Muscle of leg (tissue), 11 donors: ENCODE data around the gene STIL. TPM values are rescaled to one million over a fixed set of nuclear protein-coding genes. Genes with fewer than 3 reads are reported as not detected.

Source experiments
- DNase-seq: peaks from one replicate; pipeline ENCODE4 v3.0.0; 2013
- H3K27ac ChIP-seq: one replicate; pipeline ENCODE4 v1.5.1; 2013; ENCODE audit warnings: mild to moderate bottlenecking, low read length, control low read depth
- H3K27me3 ChIP-seq: one replicate; pipeline ENCODE4 v1.6.1; 2013; ENCODE audit warnings: low read length; ENCODE audit not compliant: control insufficient read depth, insufficient read depth
- H3K36me3 ChIP-seq: one replicate; pipeline ENCODE4 v1.6.1; 2013; ENCODE audit warnings: low read length; ENCODE audit not compliant: control insufficient read depth, insufficient read depth
- H3K4me1 ChIP-seq: one replicate; pipeline ENCODE4 v1.6.1; 2013; ENCODE audit warnings: low read length; ENCODE audit not compliant: control insufficient read depth, insufficient read depth
- H3K4me3 ChIP-seq: one replicate; pipeline ENCODE4 v1.5.1; 2013; ENCODE audit warnings: low read length, control low read depth
- H3K9me3 ChIP-seq: replicated peaks from 2 replicates; pipeline ENCODE4 v1.6.1; 2013; ENCODE audit warnings: low read depth, low read length; ENCODE audit not compliant: control insufficient read depth
- WGBS: methylation state at CpG from one replicate; pipeline ENCODE4 v1.1.5; 2013; ENCODE audit warnings: missing lambda C conversion rate; ENCODE audit not compliant: insufficient coverage; 5-methylcytosine and 5-hydroxymethylcytosine counted together
- polyA plus RNA-seq, 8 donors: library from polyadenylated mRNA; unstranded; fragments of 120-200 nt; gene quantifications; one replicate each; pipeline versions ENCODE4 v1.2.1 to v1.2.3, GENCODE V29; 2013; ENCODE audit warnings: inconsistent platforms in 1 of 8, low replicate concordance in 1 of 8; ENCODE audit not compliant: insufficient read length in 8 of 8, insufficient read depth in 1 of 8
- total RNA-seq: library from RNA; stranded (reverse); fragments of 120-200 nt; gene quantifications from one replicate; pipeline ENCODE4 v1.2.4, GENCODE V29; 2013

Gene STIL
- total and polyA plus RNA-seq, 9 donors = 3.6 to 6.0 (median 4.8) TPM

GRCh38 chr1:47223174-47223920 is 90.6 kb downstream of the STIL start:
- 27% methylated on average over 6 of the region's 10 CpGs for WGBS

DNA sequence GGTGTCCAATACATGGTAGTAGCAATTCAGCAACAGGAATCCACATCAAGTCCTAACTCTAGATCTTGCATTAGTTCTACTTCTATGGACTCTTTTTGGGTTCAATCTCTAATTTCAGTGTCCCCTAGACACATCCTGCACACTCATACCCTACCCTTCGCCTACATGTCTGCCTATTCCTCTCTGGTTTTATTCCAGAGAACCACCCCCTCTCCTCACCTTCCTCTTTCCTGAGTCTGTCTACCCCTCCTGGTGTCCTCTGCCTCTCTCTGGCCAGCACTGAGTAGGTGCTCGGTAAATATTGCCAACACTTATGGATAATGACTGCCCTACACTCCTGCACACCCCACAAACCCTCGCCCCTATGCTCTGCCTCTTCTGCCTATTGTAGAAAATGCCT is 91.5 kb downstream of the STIL start:
- Histone ChIP-seq H3K36me3 (no peaks in the 10 kb centered on the region), H3K9me3 (no peaks in the 10 kb centered on the region), H3K27ac (no peak overlapping the region), H3K4me3 (no peak overlapping the region), H3K27me3 (peaks cover 62% of the 10 kb centered on the region), H3K4me1 (peaks cover 16% of the 10 kb centered on the region)
- WGBS = 79% methylated on average over 3 of the region's 3 CpGs
- no peak for DNase-seq

More at GRCh38 chr1:47223174-47223920, 90.6 kb downstream of the STIL start:
- peaks cover 16% of the 10 kb centered on the region for H3K4me1 ChIP-seq
- H3K9me3 ChIP-seq = no peaks in the 10 kb centered on the region
- no peak overlapping the region for H3K27ac ChIP-seq
- no peak for DNase-seq
- H3K36me3 ChIP-seq = no peaks in the 10 kb centered on the region
- H3K27me3 ChIP-seq = peaks cover 70% of the 10 kb centered on the region
- H3K4me3 ChIP-seq = no peak overlapping the region

DNA sequence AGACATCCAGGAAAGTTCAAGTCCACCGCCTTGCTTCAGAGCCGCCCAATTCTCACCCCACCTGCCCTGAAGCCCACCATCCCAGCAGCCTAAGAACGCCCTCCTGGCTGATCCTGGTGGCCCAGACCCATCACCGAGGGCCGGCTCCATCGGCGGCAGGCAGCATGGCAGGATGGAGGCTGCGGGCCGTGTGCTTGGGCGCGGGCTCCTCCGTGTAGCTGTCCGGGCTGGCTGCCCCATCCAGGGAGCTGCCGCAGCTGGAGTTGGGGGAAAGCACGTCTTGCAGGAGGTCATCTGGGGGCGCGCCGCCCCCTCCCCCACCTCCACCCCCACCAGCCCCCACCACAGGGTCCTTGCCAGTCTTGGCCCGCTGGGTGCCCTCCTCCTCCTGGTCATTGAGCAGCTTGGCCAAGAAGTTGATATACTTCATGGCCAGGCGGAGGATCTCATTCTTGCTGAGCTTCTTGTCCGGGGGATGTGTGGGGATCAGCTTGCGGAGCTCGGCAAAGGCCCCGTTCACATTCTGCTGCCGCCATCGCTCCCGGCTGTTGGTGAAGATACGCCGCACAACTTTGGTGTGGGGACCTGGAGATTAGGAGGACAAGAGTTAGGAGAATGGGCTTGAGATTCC is 94.2 kb downstream of the STIL start:
- WGBS = 89% methylated on average over 16 of the region's 29 CpGs
- no peak overlapping the region for H3K27ac ChIP-seq
- H3K4me1 ChIP-seq = peaks cover 2% of the 10 kb centered on the region

GRCh38 chr1:47219001-47219400 is 94.9 kb downstream of the STIL start:
- Histone ChIP-seq H3K27ac (no peak overlapping the region), H3K4me3 (no peak overlapping the region), H3K9me3 (no peaks in the 10 kb centered on the region), H3K27me3 (peaks cover 34% of the 10 kb centered on the region), H3K36me3 (no peaks in the 10 kb centered on the region), H3K4me1 (no peaks in the 10 kb centered on the region)
- 86% methylated on average over 3 of the region's 4 CpGs for WGBS
- DNase-seq = no peak

More for the DNA sequence above, 94.2 kb downstream of the STIL start:
- Histone ChIP-seq H3K4me3 (no peak overlapping the region), H3K27me3 (peaks cover 39% of the 10 kb centered on the region), H3K9me3 (no peaks in the 10 kb centered on the region), H3K36me3 (no peaks in the 10 kb centered on the region)
- DNase-seq = no peak

GRCh38 chr1:47216278-47217059 is 97.5 kb downstream of the STIL start:
- Histone ChIP-seq H3K4me3 (no peak overlapping the region), H3K9me3 (no peaks in the 10 kb centered on the region), H3K36me3 (no peaks in the 10 kb centered on the region), H3K4me1 (peaks cover 9% of the 10 kb centered on the region), H3K27ac (no peak overlapping the region), H3K27me3 (peaks cover 19% of the 10 kb centered on the region)
- no peak for DNase-seq
- 85% methylated on average over 7 of the region's 12 CpGs for WGBS

DNA sequence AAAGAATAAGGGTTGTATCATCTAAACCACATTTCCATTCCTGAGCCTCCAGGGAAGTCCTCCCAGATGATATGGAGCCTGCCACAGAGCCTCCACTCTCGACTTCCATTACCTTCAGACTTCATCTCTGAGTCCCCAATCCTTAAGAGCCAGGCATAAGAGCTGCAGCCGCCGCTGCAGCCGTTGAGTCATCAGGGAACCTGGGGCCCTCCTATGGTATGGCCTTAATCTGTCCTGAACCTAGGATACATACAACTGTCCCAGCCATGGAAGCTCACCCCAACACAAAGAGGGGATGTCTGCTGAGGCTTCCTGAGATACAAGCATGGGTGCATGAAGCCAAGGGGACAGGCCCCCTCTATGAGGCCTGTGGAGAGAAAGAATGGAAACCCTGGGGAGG is 98.2 kb downstream of the STIL start:
- 63% methylated on average over 4 of the region's 4 CpGs for WGBS
- no peak for DNase-seq
- H3K9me3 ChIP-seq = no peaks in the 10 kb centered on the region
- H3K4me3 ChIP-seq = no peak overlapping the region
- H3K36me3 ChIP-seq = no peaks in the 10 kb centered on the region
- H3K27ac ChIP-seq = peak overlapping the region; percentile 13
- H3K27me3 ChIP-seq = peaks cover 14% of the 10 kb centered on the region
- peaks cover 9% of the 10 kb centered on the region for H3K4me1 ChIP-seq

DNA sequence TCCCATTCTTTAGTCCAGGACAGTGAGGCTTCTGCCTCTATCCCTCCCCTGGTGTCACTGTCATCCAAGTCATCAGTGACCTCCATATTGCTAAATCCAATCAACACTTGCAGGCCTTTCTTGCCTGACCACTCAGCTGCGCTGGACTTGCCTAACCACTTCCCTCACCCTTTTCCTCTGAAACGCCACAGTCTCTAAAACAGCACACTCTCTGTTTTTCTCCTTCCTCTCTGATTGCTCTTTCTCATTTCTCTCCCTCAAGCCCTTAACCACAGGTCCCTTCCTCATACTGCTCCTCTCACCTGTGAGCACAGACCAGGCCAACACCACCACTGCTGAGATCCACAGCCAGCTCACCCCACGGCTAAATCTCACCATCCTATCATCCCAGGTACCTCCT is 99.4 kb downstream of the STIL start:
- 76% methylated on average over 3 of the region's 3 CpGs for WGBS
- peaks cover 9% of the 10 kb centered on the region for H3K4me1 ChIP-seq

DNA sequence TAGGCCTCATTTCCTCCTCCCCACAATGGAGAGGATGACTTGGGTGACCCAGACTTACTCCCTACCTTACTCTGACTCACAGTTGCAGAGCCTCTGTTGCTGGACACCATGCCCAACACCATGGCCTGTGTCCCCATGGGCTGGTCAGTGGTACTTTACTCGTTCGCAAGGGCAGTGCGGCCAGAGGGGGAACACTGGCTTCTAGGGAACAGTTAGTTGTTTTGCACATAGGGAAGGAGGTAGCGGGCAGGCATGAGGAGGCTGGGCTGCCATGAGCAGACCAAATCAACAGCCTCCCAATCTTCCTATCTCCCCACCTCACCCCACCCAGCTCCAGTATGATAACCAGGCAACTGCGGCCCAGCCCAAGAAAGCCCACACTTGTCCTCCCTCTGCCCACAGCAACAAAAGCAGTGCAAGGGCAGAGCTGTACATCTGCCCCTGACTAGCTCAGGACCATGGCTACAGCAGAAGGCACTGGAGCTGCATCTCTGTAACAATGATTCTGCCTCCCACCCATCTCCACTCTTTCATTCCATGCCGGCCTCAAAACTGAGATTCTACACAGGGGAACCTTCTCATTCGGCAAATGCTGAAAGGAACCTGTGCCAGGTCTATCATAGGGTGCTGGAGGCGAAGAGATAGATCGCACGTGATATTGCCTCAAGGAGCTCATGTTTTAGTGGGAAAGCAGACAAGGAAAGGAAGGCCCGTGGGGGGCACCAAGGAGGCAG is 100.5 kb downstream of the STIL start:
- Histone ChIP-seq H3K36me3 (no peaks in the 10 kb centered on the region), H3K4me3 (no peak overlapping the region), H3K27me3 (peaks cover 26% of the 10 kb centered on the region), H3K27ac (peak overlapping the region; percentile 82), H3K9me3 (no peaks in the 10 kb centered on the region), H3K4me1 (peaks cover 13% of the 10 kb centered on the region)
- 61% methylated on average over 8 of the region's 11 CpGs for WGBS
- no peak for DNase-seq

More for the DNA sequence above, 99.4 kb downstream of the STIL start:
- peaks cover 14% of the 10 kb centered on the region for H3K27me3 ChIP-seq
- no peaks in the 10 kb centered on the region for H3K9me3 ChIP-seq
- no peaks in the 10 kb centered on the region for H3K36me3 ChIP-seq
- H3K27ac ChIP-seq = no peak overlapping the region
- no peak for DNase-seq
- H3K4me3 ChIP-seq = no peak overlapping the region

- H3K36me3 ChIP-seq = no peaks in the 10 kb centered on the region
- peaks cover 32% of the 10 kb centered on the region for H3K27me3 ChIP-seq
- 78% methylated on average over 2 of the region's 4 CpGs for WGBS
- H3K27ac ChIP-seq = peak overlapping the region; percentile 82
- H3K9me3 ChIP-seq = no peaks in the 10 kb centered on the region
- no peak for DNase-seq
- peaks cover 15% of the 10 kb centered on the region for H3K4me1 ChIP-seq
- no peak overlapping the region for H3K4me3 ChIP-seq
These were observed 101.2 kb downstream of the STIL start for GRCh38 chr1:47212636-47213229.
